ENCODE data around the gene PTPRJ. TPM values are rescaled to one million over a fixed set of nuclear protein-coding genes. Genes with fewer than 3 reads are reported as not detected.

Gene PTPRJ
- total and polyA plus RNA-seq, 2 donors (not counting 1 experiment from before 2014, with no cell fraction given), result 5.3 to 5.8 TPM

- Histone ChIP-seq H3K27me3 (ENCODE audit: control insufficient read depth, insufficient read depth, low read length) (no peaks in the 10 kb centered on the region), H3K36me3 (ENCODE audit: control insufficient read depth, insufficient read depth, low read length) (no peaks in the 10 kb centered on the region), H2AFZ (ENCODE audit: low read length) (no peak overlapping the region), H3K79me2 (ENCODE audit: control insufficient read depth, insufficient read depth, low read length) (no peaks in the 10 kb centered on the region), H4K20me1 (ENCODE audit: control insufficient read depth, extremely low read depth, insufficient read depth, low read length) (no peaks in the 10 kb centered on the region), H3K9me3 (ENCODE audit: control insufficient read depth, insufficient read depth, low read depth, low read length) (no peaks in the 10 kb centered on the region), H3K9ac (ENCODE audit: insufficient read depth, low read length) (no peak overlapping the region), H3K4me1 (ENCODE audit: control insufficient read depth, extremely low read depth, insufficient read depth, low read length) (peaks cover 3% of the 10 kb centered on the region), H3K4me3 (replicated peaks in 1 of 4; ENCODE audit: control extremely low read depth in 1 of 4, insufficient read depth in 1 of 4, low read depth in 3 of 4, low read length in 4 of 4) (no peak overlapping the region), H3K27ac (ENCODE audit: insufficient read depth, low read length) (no peak overlapping the region), H3K4me2 (ENCODE audit: extremely low read depth, insufficient read depth, low read length) (no peak overlapping the region)
- TF ChIP-seq EZH2 (IDR thresholded peaks at IDR 0.05; ENCODE audit: low read length, missing control alignments) (no peak), CTCF (conservative IDR thresholded peaks at IDR 0.05 in 1 of 2, IDR thresholded peaks at IDR 0.05 in 1 of 2; ENCODE audit: low read depth in 1 of 2, low read length in 2 of 2) (no peak)
- DNase-seq (ENCODE audit: low read depth in 2 of 2), result no peak
These were observed 183.2 kb downstream of the PTPRJ start for GRCh38 chr11:48163360-48164100.

GRCh38 chr11:48164836-48165235 is 184.5 kb downstream of the PTPRJ start:
- no peak overlapping the region for H3K4me3 ChIP-seq (replicated peaks in 1 of 4; ENCODE audit: control extremely low read depth in 1 of 4, insufficient read depth in 1 of 4, low read depth in 3 of 4, low read length in 4 of 4)
- H3K27me3 ChIP-seq (ENCODE audit: control insufficient read depth, insufficient read depth, low read length), result no peaks in the 10 kb centered on the region
- DNase-seq (ENCODE audit: low read depth in 2 of 2), result no peak
- H4K20me1 ChIP-seq (ENCODE audit: control insufficient read depth, extremely low read depth, insufficient read depth, low read length), result no peaks in the 10 kb centered on the region
- H3K4me2 ChIP-seq (ENCODE audit: extremely low read depth, insufficient read depth, low read length), result no peak overlapping the region
- H3K79me2 ChIP-seq (ENCODE audit: control insufficient read depth, insufficient read depth, low read length), result no peaks in the 10 kb centered on the region
- peaks cover 13% of the 10 kb centered on the region for H3K4me1 ChIP-seq (ENCODE audit: control insufficient read depth, extremely low read depth, insufficient read depth, low read length)
- no peak overlapping the region for H3K27ac ChIP-seq (ENCODE audit: insufficient read depth, low read length)
- H2AFZ ChIP-seq (ENCODE audit: low read length), result no peak overlapping the region
- no peak overlapping the region for H3K9ac ChIP-seq (ENCODE audit: insufficient read depth, low read length)
- no peaks in the 10 kb centered on the region for H3K36me3 ChIP-seq (ENCODE audit: control insufficient read depth, insufficient read depth, low read length)
- H3K9me3 ChIP-seq (ENCODE audit: control insufficient read depth, insufficient read depth, low read depth, low read length), result no peaks in the 10 kb centered on the region
- no peak for TF ChIP-seq EZH2 (IDR thresholded peaks at IDR 0.05; ENCODE audit: low read length, missing control alignments)
- TF ChIP-seq CTCF (conservative IDR thresholded peaks at IDR 0.05 in 1 of 2, IDR thresholded peaks at IDR 0.05 in 1 of 2; ENCODE audit: low read depth in 1 of 2, low read length in 2 of 2), result no peak

GRCh38 chr11:48165426-48165825 is 185.1 kb downstream of the PTPRJ start:
- no peak overlapping the region for H3K4me2 ChIP-seq (ENCODE audit: extremely low read depth, insufficient read depth, low read length)
- no peaks in the 10 kb centered on the region for H3K27me3 ChIP-seq (ENCODE audit: control insufficient read depth, insufficient read depth, low read length)
- H3K36me3 ChIP-seq (ENCODE audit: control insufficient read depth, insufficient read depth, low read length), result no peaks in the 10 kb centered on the region
- no peaks in the 10 kb centered on the region for H4K20me1 ChIP-seq (ENCODE audit: control insufficient read depth, extremely low read depth, insufficient read depth, low read length)
- no peak overlapping the region for H3K4me3 ChIP-seq (replicated peaks in 1 of 4; ENCODE audit: control extremely low read depth in 1 of 4, insufficient read depth in 1 of 4, low read depth in 3 of 4, low read length in 4 of 4)
- H3K4me1 ChIP-seq (ENCODE audit: control insufficient read depth, extremely low read depth, insufficient read depth, low read length), result peaks cover 16% of the 10 kb centered on the region
- TF ChIP-seq EZH2 (IDR thresholded peaks at IDR 0.05; ENCODE audit: low read length, missing control alignments), result no peak
- TF ChIP-seq CTCF (conservative IDR thresholded peaks at IDR 0.05 in 1 of 2, IDR thresholded peaks at IDR 0.05 in 1 of 2; ENCODE audit: low read depth in 1 of 2, low read length in 2 of 2), result no peak
- no peaks in the 10 kb centered on the region for H3K79me2 ChIP-seq (ENCODE audit: control insufficient read depth, insufficient read depth, low read length)
- H3K9me3 ChIP-seq (ENCODE audit: control insufficient read depth, insufficient read depth, low read depth, low read length), result no peaks in the 10 kb centered on the region
- no peak overlapping the region for H3K27ac ChIP-seq (ENCODE audit: insufficient read depth, low read length)
- no peak for DNase-seq (ENCODE audit: low read depth in 2 of 2)
- H2AFZ ChIP-seq (ENCODE audit: low read length), result no peak overlapping the region
- no peak overlapping the region for H3K9ac ChIP-seq (ENCODE audit: insufficient read depth, low read length)
